Mammary epithelial cell (primary cell): ENCODE results near the gene DPF1.
"Not testable (repeated sequence)": the region's sequence is repeated elsewhere in the genome, so short reads cannot be mapped to it uniquely, and the experiment has no call there.

Source experiments
- EZH2 ChIP-seq: IDR thresholded peaks from 2 replicates; pipeline ENCODE4 v1.6.1; 2012; ENCODE audit warnings: low read length, inconsistent platforms, borderline replicate concordance
- TF ChIP-seq, protein P1 (sequence below), 2 donors: IDR thresholded peaks in 1 of 2; conservative IDR thresholded peaks in 1 of 2; 2 replicates each; pipeline ENCODE4 v1.5.1; 2011 to 2012; ENCODE audit warnings: inconsistent platforms in 2 of 2, low read length in 2 of 2, mild to moderate bottlenecking in 2 of 2, control low read depth in 1 of 2, low read depth in 1 of 2; ENCODE audit not compliant: insufficient read depth in 1 of 2; ENCODE audit errors: extremely low read depth in 1 of 2

- TF ChIP-seq, protein P1, sequence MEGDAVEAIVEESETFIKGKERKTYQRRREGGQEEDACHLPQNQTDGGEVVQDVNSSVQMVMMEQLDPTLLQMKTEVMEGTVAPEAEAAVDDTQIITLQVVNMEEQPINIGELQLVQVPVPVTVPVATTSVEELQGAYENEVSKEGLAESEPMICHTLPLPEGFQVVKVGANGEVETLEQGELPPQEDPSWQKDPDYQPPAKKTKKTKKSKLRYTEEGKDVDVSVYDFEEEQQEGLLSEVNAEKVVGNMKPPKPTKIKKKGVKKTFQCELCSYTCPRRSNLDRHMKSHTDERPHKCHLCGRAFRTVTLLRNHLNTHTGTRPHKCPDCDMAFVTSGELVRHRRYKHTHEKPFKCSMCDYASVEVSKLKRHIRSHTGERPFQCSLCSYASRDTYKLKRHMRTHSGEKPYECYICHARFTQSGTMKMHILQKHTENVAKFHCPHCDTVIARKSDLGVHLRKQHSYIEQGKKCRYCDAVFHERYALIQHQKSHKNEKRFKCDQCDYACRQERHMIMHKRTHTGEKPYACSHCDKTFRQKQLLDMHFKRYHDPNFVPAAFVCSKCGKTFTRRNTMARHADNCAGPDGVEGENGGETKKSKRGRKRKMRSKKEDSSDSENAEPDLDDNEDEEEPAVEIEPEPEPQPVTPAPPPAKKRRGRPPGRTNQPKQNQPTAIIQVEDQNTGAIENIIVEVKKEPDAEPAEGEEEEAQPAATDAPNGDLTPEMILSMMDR (conservative IDR thresholded peaks at IDR 0.05 in 1 of 2, IDR thresholded peaks at IDR 0.05 in 1 of 2; ENCODE audit: extremely low read depth in 1 of 2, insufficient read depth in 1 of 2, low read depth in 1 of 2, low read length in 2 of 2) = not testable (repeated sequence)
- TF ChIP-seq EZH2 = not testable (repeated sequence)
Observed at GRCh38 chr19:38261942-38262341, 37.9 kb upstream of the DPF1 start.
